Measurements from ENCODE around the gene CIROP. TPM values are rescaled to one million over a fixed set of nuclear protein-coding genes. Genes with fewer than 3 reads are reported as not detected.

CIROP gene
- total and polyA plus RNA-seq, 9 of the 15 experiments (the other 6 are each of a cell fraction or from before 2014, with no cell fraction given), result not detected

DNA sequence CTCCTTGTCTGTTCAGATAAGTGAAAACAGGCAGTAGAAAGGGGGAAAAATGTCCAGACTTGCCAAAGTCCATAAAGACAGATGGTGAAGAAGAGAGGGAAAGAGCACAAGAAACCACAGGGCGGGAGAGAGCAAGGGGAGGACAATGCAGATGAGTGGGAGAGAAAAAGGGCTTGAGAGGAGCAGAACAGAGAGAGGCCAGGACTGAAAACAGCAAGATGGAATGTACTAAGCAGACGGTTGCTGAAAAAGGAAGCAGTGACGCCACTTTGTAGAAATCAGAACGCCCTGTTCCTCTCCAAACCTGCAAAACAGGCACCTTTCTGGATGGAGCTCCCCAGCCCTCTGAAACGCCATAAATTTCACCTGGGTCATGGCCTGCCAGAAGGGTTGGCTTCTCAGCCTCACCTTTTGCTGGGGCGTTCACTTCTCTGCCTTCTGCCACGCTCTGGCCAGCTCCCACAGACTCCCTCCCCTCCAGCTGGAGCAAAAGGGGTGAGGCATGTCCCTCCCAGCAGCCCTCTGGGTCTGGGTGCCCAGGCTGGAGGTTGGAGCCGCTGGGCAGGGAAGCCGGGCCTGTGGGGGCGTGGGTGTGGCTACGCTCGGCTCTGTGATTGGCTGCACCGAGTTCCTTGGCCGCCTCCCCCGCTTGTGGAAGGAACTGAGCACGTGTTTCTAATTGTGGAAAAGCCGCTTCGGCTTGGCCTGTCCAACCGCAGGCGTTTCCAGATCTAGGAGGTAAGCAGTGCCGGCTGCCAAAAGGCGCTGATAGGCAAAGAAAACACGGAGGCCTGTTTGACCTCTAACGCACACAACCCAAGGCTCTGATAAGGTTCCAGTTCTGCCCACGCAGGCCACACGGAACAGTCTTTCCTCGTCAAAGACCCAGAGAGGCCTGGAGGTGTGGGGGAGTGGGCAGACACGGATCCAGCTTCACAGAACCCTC is 49.3 kb upstream of the CIROP start (continued):
- TF ChIP-seq RREB1 (CRISPR knock-in tag; IDR thresholded peaks at IDR 0.05), result no peak
- TF ChIP-seq DMBX1 (CRISPR knock-in tag; IDR thresholded peaks at IDR 0.05; ENCODE audit: borderline replicate concordance), result peak; percentile 81
- no peak for TF ChIP-seq ZNF212 (CRISPR knock-in tag; IDR thresholded peaks at IDR 0.05)
- no peak for TF ChIP-seq PHTF2 (CRISPR knock-in tag; IDR thresholded peaks at IDR 0.05)
- peak; percentile 89 for TF ChIP-seq CXXC5 (CRISPR knock-in tag; IDR thresholded peaks at IDR 0.05)
- 0 out of 2 replicates have a peak, but pooled peaks have one; percentile 53 for TF ChIP-seq RB1 (IDR thresholded peaks at IDR 0.05; ENCODE audit: low read depth)
- no peak for TF ChIP-seq SUPT5H (IDR thresholded peaks at IDR 0.05)
- no peak for TF ChIP-seq NELFE (IDR thresholded peaks at IDR 0.05; ENCODE audit: insufficient read depth, insufficient read length)
- no peak for TF ChIP-seq RFX7 (CRISPR knock-in tag; IDR thresholded peaks at IDR 0.05)
- TF ChIP-seq POLR2AphosphoS5 (IDR thresholded peaks at IDR 0.05; ENCODE audit: control insufficient read depth, insufficient read depth, low read depth, low read length), result peak; percentile 37; the same call in 1 of the 2 replicates
- no peak for TF ChIP-seq E4F1 (CRISPR knock-in tag; IDR thresholded peaks at IDR 0.05; ENCODE audit: borderline replicate concordance)
- TF ChIP-seq, protein P1, sequence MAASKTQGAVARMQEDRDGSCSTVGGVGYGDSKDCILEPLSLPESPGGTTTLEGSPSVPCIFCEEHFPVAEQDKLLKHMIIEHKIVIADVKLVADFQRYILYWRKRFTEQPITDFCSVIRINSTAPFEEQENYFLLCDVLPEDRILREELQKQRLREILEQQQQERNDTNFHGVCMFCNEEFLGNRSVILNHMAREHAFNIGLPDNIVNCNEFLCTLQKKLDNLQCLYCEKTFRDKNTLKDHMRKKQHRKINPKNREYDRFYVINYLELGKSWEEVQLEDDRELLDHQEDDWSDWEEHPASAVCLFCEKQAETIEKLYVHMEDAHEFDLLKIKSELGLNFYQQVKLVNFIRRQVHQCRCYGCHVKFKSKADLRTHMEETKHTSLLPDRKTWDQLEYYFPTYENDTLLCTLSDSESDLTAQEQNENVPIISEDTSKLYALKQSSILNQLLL (CRISPR knock-in tag; IDR thresholded peaks at IDR 0.05; ENCODE audit: borderline replicate concordance), result no peak
- TF ChIP-seq KLF6 (CRISPR knock-in tag; IDR thresholded peaks at IDR 0.05; ENCODE audit: borderline replicate concordance), result no peak; the same call in 1 of the 2 replicates
- TF ChIP-seq, protein P2, sequence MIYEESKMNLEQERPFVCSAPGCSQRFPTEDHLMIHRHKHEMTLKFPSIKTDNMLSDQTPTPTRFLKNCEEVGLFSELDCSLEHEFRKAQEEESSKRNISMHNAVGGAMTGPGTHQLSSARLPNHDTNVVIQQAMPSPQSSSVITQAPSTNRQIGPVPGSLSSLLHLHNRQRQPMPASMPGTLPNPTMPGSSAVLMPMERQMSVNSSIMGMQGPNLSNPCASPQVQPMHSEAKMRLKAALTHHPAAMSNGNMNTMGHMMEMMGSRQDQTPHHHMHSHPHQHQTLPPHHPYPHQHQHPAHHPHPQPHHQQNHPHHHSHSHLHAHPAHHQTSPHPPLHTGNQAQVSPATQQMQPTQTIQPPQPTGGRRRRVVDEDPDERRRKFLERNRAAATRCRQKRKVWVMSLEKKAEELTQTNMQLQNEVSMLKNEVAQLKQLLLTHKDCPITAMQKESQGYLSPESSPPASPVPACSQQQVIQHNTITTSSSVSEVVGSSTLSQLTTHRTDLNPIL (CRISPR knock-in tag; IDR thresholded peaks at IDR 0.05), result no peak
- TF ChIP-seq RBM14 (IDR thresholded peaks at IDR 0.05; ENCODE audit: borderline replicate concordance, insufficient read depth, low read depth, low read length), result no peak

Measured in K562 (cell line).